WTC11 (cell line): Measurements from ENCODE around the gene CCNF. TPM values are rescaled to one million over a fixed set of nuclear protein-coding genes. Genes with fewer than 3 reads are reported as not detected.

Source experiments
- ATAC-seq: fragments of 200-7000 bp; cut with Tn5 transposase; 2 replicates; pipeline ENCODE4 v1.10.0; 2021; ENCODE audit warnings: mild to moderate bottlenecking, moderate library complexity
- CTCF ChIA-PET: fragments of 300-600 bp; sonication (Branson Sonifier 250); formaldehyde crosslinking; loops from one replicate; lab custom pipeline; 2021; ENCODE audit warnings: antibody characterized with exemption; lab: Charles Lee
- POLR2A ChIA-PET: fragments of 350-600 bp; sonication (Branson Sonifier 250); formaldehyde crosslinking; loops from one replicate; lab custom pipeline; 2021; ENCODE audit warnings: antibody characterized with exemption; lab: Charles Lee
- DNase-seq: peaks from one replicate; pipeline ENCODE4 v3.0.0; 2021; ENCODE audit warnings: low spot score
- H3K27ac Mint-ChIP-seq: 2 replicates; pipeline ENCODE4 v1.8.0; 2021; ENCODE audit warnings: mixed read lengths
- H3K27me3 Mint-ChIP-seq: 2 replicates; pipeline ENCODE4 v1.8.0; 2021; ENCODE audit warnings: low read depth, mild to moderate bottlenecking, moderate library complexity, mixed read lengths
- H3K36me3 Mint-ChIP-seq: 2 replicates; pipeline ENCODE4 v1.8.0; 2021; ENCODE audit warnings: mixed read lengths
- H3K4me1 Mint-ChIP-seq: 2 replicates; pipeline ENCODE4 v1.8.0; 2022; ENCODE audit warnings: mixed read lengths
- H3K4me3 Mint-ChIP-seq: 2 replicates; pipeline ENCODE4 v1.8.0; 2021; ENCODE audit warnings: mild to moderate bottlenecking, moderate library complexity, mixed read lengths
- H3K9me3 Mint-ChIP-seq: 2 replicates; pipeline ENCODE4 v1.8.0; 2021; ENCODE audit warnings: mixed read lengths
- AR ChIP-seq: fragments of 250-450 bp; sonication (Bioruptor Pico); IDR thresholded peaks from 2 replicates; pipeline ENCODE4 v1.9.0; 2021; ENCODE audit warnings: mild to moderate bottlenecking
- CDX4 ChIP-seq: fragments of 250-450 bp; sonication (Bioruptor Pico); IDR thresholded peaks from 2 replicates; pipeline ENCODE4 v1.9.0; 2021; ENCODE audit warnings: moderate library complexity, mild to moderate bottlenecking, inconsistent platforms, borderline replicate concordance
- CREB1 ChIP-seq: sonication (generic); formaldehyde crosslinking; IDR thresholded peaks from 2 replicates; pipeline ENCODE4 v1.8.0; 2023; ENCODE audit warnings: mild to moderate bottlenecking, missing genetic modification reagents
- CREM ChIP-seq: sonication (generic); formaldehyde crosslinking; IDR thresholded peaks from 2 replicates; pipeline ENCODE4 v1.8.1; 2022; ENCODE audit warnings: mild to moderate bottlenecking, missing genetic modification reagents, moderate library complexity
- E2F5 ChIP-seq: sonication (generic); formaldehyde crosslinking; IDR thresholded peaks from 2 replicates; pipeline ENCODE4 v1.8.1; 2022; ENCODE audit warnings: mild to moderate bottlenecking, moderate library complexity, missing genetic modification reagents
- ETV6 ChIP-seq: sonication (generic); formaldehyde crosslinking; IDR thresholded peaks from 2 replicates; pipeline ENCODE4 v1.8.1; 2022; ENCODE audit warnings: mild to moderate bottlenecking, missing genetic modification reagents
- IRF2 ChIP-seq: sonication (generic); formaldehyde crosslinking; IDR thresholded peaks from 2 replicates; pipeline ENCODE4 v1.8.0; 2022; ENCODE audit warnings: low read depth, missing genetic modification reagents, borderline replicate concordance
- JUN ChIP-seq: sonication (generic); formaldehyde crosslinking; IDR thresholded peaks from 2 replicates; pipeline ENCODE4 v1.8.0; 2023; ENCODE audit warnings: mild to moderate bottlenecking, missing genetic modification reagents
- MYBL2 ChIP-seq: sonication (generic); formaldehyde crosslinking; IDR thresholded peaks from 2 replicates; pipeline ENCODE4 v1.8.1; 2023; ENCODE audit warnings: mild to moderate bottlenecking, moderate library complexity, missing genetic modification reagents
- NFE2L1 ChIP-seq: sonication (generic); formaldehyde crosslinking; IDR thresholded peaks from 2 replicates; pipeline ENCODE4 v1.8.1; 2023; ENCODE audit warnings: missing genetic modification reagents
- NR3C1 ChIP-seq: sonication (generic); formaldehyde crosslinking; conservative IDR thresholded peaks from 2 replicates; pipeline ENCODE4 v1.8.1; 2023; ENCODE audit warnings: low read depth, mild to moderate bottlenecking, missing genetic modification reagents
- OVOL2 ChIP-seq: fragments of 250-450 bp; sonication (Bioruptor Pico); IDR thresholded peaks from 2 replicates; pipeline ENCODE4 v1.9.0; 2021; ENCODE audit warnings: mild to moderate bottlenecking, borderline replicate concordance
- PRDM15 ChIP-seq: sonication (generic); formaldehyde crosslinking; IDR thresholded peaks from 2 replicates; pipeline ENCODE4 v1.8.0; 2022; ENCODE audit warnings: missing genetic modification reagents
- PRRX2 ChIP-seq: fragments of 250-450 bp; sonication (Bioruptor Pico); IDR thresholded peaks from 2 replicates; pipeline ENCODE4 v1.8.0; 2021; ENCODE audit warnings: mild to moderate bottlenecking
- SMAD3 ChIP-seq: sonication (generic); formaldehyde crosslinking; IDR thresholded peaks from 2 replicates; pipeline ENCODE4 v1.8.0; 2022; ENCODE audit warnings: missing genetic modification reagents, mild to moderate bottlenecking, borderline replicate concordance
- TEAD1 ChIP-seq: sonication (generic); formaldehyde crosslinking; IDR thresholded peaks from 2 replicates; pipeline ENCODE4 v1.8.0; 2022; ENCODE audit warnings: mild to moderate bottlenecking, missing genetic modification reagents
- ZBTB21 ChIP-seq: sonication (generic); formaldehyde crosslinking; IDR thresholded peaks from 2 replicates; pipeline ENCODE4 v1.8.1; 2023; ENCODE audit warnings: mild to moderate bottlenecking, missing genetic modification reagents, borderline replicate concordance
- ZNF232 ChIP-seq: sonication (generic); formaldehyde crosslinking; IDR thresholded peaks from 2 replicates; pipeline ENCODE4 v1.8.0; 2022; ENCODE audit warnings: mild to moderate bottlenecking, missing genetic modification reagents
- ZNF396 ChIP-seq: fragments of 250-450 bp; sonication (Bioruptor Pico); IDR thresholded peaks from 2 replicates; pipeline ENCODE4 v1.8.0; 2021; ENCODE audit warnings: mild to moderate bottlenecking, moderate library complexity, borderline replicate concordance
- ZNF416 ChIP-seq: fragments of 250-450 bp; sonication (Bioruptor Pico); IDR thresholded peaks from 2 replicates; pipeline ENCODE4 v1.9.0; 2021; ENCODE audit warnings: mild to moderate bottlenecking, inconsistent platforms
- ZNF671 ChIP-seq: fragments of 250-450 bp; sonication (Bioruptor Pico); IDR thresholded peaks from 2 replicates; pipeline ENCODE4 v1.8.0; 2021; ENCODE audit warnings: mild to moderate bottlenecking
- total RNA-seq: library from RNA; stranded (reverse); gene quantifications from 3 replicates; pipeline ENCODE4 v1.2.3, GENCODE V29; 2021

The CCNF gene
- total RNA-seq, 1 experiment from 2014 or later: 65.7 TPM

- TF ChIP-seq JUN (CRISPR knock-in tag) (no peak), ZNF396 (no peak), NFE2L1 (CRISPR knock-in tag) (no peak), ZNF232 (CRISPR knock-in tag) (no peak), SMAD3 (CRISPR knock-in tag) (no peak), TEAD1 (no peak), MYBL2 (no peak), AR (CRISPR knock-in tag) (no peak), CDX4 (CRISPR knock-in tag) (no peak), CREB1 (no peak)
- TF ChIP-seq, all 79 proteins: peak for 0
- Mint-ChIP-seq H3K9me3 (no peaks in the 10 kb centered on the region), H3K27ac (no peak overlapping the region), H3K4me1 (no peaks in the 10 kb centered on the region), H3K36me3 (peaks cover 60% of the 10 kb centered on the region), H3K27me3 (no peaks in the 10 kb centered on the region), H3K4me3 (no peak overlapping the region)
- DNase-seq: no peak
- ATAC-seq: no peak
- ChIA-PET POLR2A (interaction anchor here (0.6 kb wide), 1 partner anchor 18 kb away, joined by 5 read pairs; no protein-coding TSS in a partner anchor), CTCF (interaction anchor here (1.1 to 1.5 kb wide), 2 partner anchors 20 to 73 kb away, joined by 3 to 5 read pairs; no protein-coding TSS in a partner anchor)
Measured at GRCh38 chr16:2450975-2451381, 21.7 kb downstream of the CCNF start.

- ChIA-PET CTCF (interaction anchor here (1.5 kb wide), 1 partner anchor 21 kb away, joined by 3 read pairs; no protein-coding TSS in a partner anchor), POLR2A (no interaction called here)
- ATAC-seq (no peak), DNase-seq (no peak)
- no peak overlapping the region for H3K27ac Mint-ChIP-seq
- H3K4me1 Mint-ChIP-seq: no peaks in the 10 kb centered on the region
- no peaks in the 10 kb centered on the region for H3K27me3 Mint-ChIP-seq
- peaks cover 60% of the 10 kb centered on the region for H3K36me3 Mint-ChIP-seq
- no peak overlapping the region for H3K4me3 Mint-ChIP-seq
- no peaks in the 10 kb centered on the region for H3K9me3 Mint-ChIP-seq
- TF ChIP-seq PRRX2 (CRISPR knock-in tag) (no peak), ZBTB21 (CRISPR knock-in tag) (no peak), TEAD1 (no peak), IRF2 (CRISPR knock-in tag) (no peak), CREM (CRISPR knock-in tag) (no peak), ZNF671 (CRISPR knock-in tag) (no peak), MYBL2 (no peak), E2F5 (CRISPR knock-in tag) (no peak), ETV6 (CRISPR knock-in tag) (no peak), OVOL2 (CRISPR knock-in tag) (no peak), NR3C1 (CRISPR knock-in tag) (no peak), ZNF416 (no peak), PRDM15 (no peak)
- TF ChIP-seq, all 79 proteins: peak for 0
Measured at GRCh38 chr16:2451851-2452320, 22.6 kb downstream of the CCNF start.
